K562 (cell line): ENCODE measurements around the gene ATP6V1A. TPM values are rescaled to one million over a fixed set of nuclear protein-coding genes. Genes with fewer than 3 reads are reported as not detected.

Source experiments
- CAMTA2 ChIP-seq: fragments of 250-450 bp; sonication (Bioruptor Pico); conservative IDR thresholded peaks from 2 replicates; pipeline ENCODE4 v1.5.1; 2022
- CBX3 ChIP-seq, 2 experiments: IDR thresholded peaks; 1 replicate in 1 of 2; 2 replicates in 1 of 2; pipeline ENCODE4 v1.6.1; 2012; ENCODE audit warnings: inconsistent platforms in 2 of 2, low read length in 2 of 2, borderline replicate concordance in 1 of 2, control low read depth in 1 of 2
- CHD2 ChIP-seq: IDR thresholded peaks from 2 replicates; pipeline ENCODE4 v1.6.1; 2011; ENCODE audit warnings: low read depth, low read length
- FOXJ2 ChIP-seq: fragments of 200-800 bp; sonication (Bioruptor generic); IDR thresholded peaks from 2 replicates; pipeline ENCODE4 v1.6.1; 2016; ENCODE audit warnings: missing genetic modification characterization, missing compliant biosample characterization
- HNRNPLL ChIP-seq: fragments of 200-400 bp; formaldehyde crosslinking; IDR thresholded peaks from 2 replicates; pipeline ENCODE4 v1.6.1; 2017; ENCODE audit warnings: low read length, low read depth, mild to moderate bottlenecking; ENCODE audit not compliant: poor library complexity, severe bottlenecking
- HNRNPUL1 ChIP-seq: fragments of 200-400 bp; formaldehyde crosslinking; IDR thresholded peaks from 2 replicates; pipeline ENCODE4 v1.6.1; 2017; ENCODE audit warnings: low read length
- IRF1 ChIP-seq: sonication (generic); formaldehyde crosslinking; IDR thresholded peaks from 2 replicates; pipeline ENCODE4 v1.8.0; 2022; ENCODE audit warnings: missing genetic modification reagents, mild to moderate bottlenecking, borderline replicate concordance
- KLF16 ChIP-seq: IDR thresholded peaks from 2 replicates; pipeline ENCODE4 v1.6.1; 2016; ENCODE audit warnings: antibody characterized with exemption
- LEF1 ChIP-seq: fragments of 450-650 bp; IDR thresholded peaks from 2 replicates; pipeline ENCODE4 v1.6.1; 2016; ENCODE audit warnings: mild to moderate bottlenecking
- POLR2A ChIP-seq: fragments of 450-650 bp; conservative IDR thresholded peaks from 2 replicates; pipeline ENCODE4 v1.6.1; 2016
- PTTG1 ChIP-seq: fragments of 450-650 bp; IDR thresholded peaks from 2 replicates; pipeline ENCODE4 v1.6.1; 2016; ENCODE audit warnings: low read depth, mild to moderate bottlenecking, missing genetic modification characterization, missing compliant biosample characterization
- SFPQ ChIP-seq: fragments of 200-400 bp; formaldehyde crosslinking; IDR thresholded peaks from 2 replicates; pipeline ENCODE4 v1.6.1; 2017; ENCODE audit warnings: mild to moderate bottlenecking, low read depth, low read length, moderate library complexity
- TFAP4 ChIP-seq: sonication (generic); formaldehyde crosslinking; IDR thresholded peaks from 2 replicates; pipeline ENCODE4 v1.8.0; 2022; ENCODE audit warnings: missing genetic modification reagents, mild to moderate bottlenecking, moderate library complexity, borderline replicate concordance
- THRA ChIP-seq: fragments of 450-650 bp; IDR thresholded peaks from 2 replicates; pipeline ENCODE4 v1.6.1; 2017; ENCODE audit warnings: mild to moderate bottlenecking, moderate library complexity
- YY1 ChIP-seq, 3 experiments: IDR thresholded peaks; 2 replicates each; pipeline ENCODE4 v1.6.1; 2011; ENCODE audit warnings: low read length in 2 of 3, mild to moderate bottlenecking in 2 of 3, moderate library complexity in 2 of 3, borderline replicate concordance in 1 of 3, control low read depth in 1 of 3, low read depth in 1 of 3; ENCODE audit not compliant: insufficient read depth in 3 of 3, insufficient replicate concordance in 2 of 3, control insufficient read depth in 1 of 3, insufficient read length in 1 of 3; ENCODE audit errors: extremely low read depth in 1 of 3
- ZBTB33 ChIP-seq: sonication (generic); formaldehyde crosslinking; IDR thresholded peaks from 2 replicates; pipeline ENCODE4 v1.8.1; 2023; ENCODE audit warnings: mild to moderate bottlenecking, missing genetic modification reagents
- ZC3H8 ChIP-seq: fragments of 450-650 bp; IDR thresholded peaks from 2 replicates; pipeline ENCODE4 v1.6.1; 2017
- ZNF217 ChIP-seq: sonication (generic); formaldehyde crosslinking; IDR thresholded peaks from 2 replicates; pipeline ENCODE4 v1.8.0; 2022; ENCODE audit warnings: mild to moderate bottlenecking, missing genetic modification reagents
- ZNF717 ChIP-seq: fragments of 250-450 bp; sonication (Bioruptor Pico); IDR thresholded peaks from 2 replicates; pipeline ENCODE4 v1.5.0; 2021
- polyA plus RNA-seq, 8 experiments: library from polyadenylated mRNA; depleted of rRNA in 4 of 8; stranded (reverse) in 5 of 8; unstranded in 3 of 8; fragments of >200 nt; fragmentation: Nextera tagmentation in 2 of 8; fragmentation: Illumina TruSeq in 1 of 8; extraction: Ambion mirVana in 2 of 8; extraction: Trizol in 1 of 8; gene quantifications; 2 replicates each; pipeline versions ENCODE4 v1.2.1 to v1.2.3, GENCODE V29; 2011 to 2014; ENCODE audit warnings: inconsistent platforms in 1 of 8, missing spikeins in 1 of 8
- total RNA-seq, 7 experiments: library from RNA; depleted of rRNA in 6 of 7; stranded (reverse); fragments of >200 nt in 6 of 7; fragmentation: Illumina TruSeq in 2 of 7; extraction: Trizol in 2 of 7; gene quantifications; 2 replicates each; pipeline versions ENCODE4 v1.2.1 to v1.2.3, GENCODE V29; 2011 to 2021; ENCODE audit warnings: low replicate concordance in 1 of 7

Gene ATP6V1A
- total and polyA plus RNA-seq, 9 of the 15 experiments (the other 6 are each of a cell fraction or from before 2014, with no cell fraction given), result 23.6 to 57.1 (median 39.9) TPM

DNA sequence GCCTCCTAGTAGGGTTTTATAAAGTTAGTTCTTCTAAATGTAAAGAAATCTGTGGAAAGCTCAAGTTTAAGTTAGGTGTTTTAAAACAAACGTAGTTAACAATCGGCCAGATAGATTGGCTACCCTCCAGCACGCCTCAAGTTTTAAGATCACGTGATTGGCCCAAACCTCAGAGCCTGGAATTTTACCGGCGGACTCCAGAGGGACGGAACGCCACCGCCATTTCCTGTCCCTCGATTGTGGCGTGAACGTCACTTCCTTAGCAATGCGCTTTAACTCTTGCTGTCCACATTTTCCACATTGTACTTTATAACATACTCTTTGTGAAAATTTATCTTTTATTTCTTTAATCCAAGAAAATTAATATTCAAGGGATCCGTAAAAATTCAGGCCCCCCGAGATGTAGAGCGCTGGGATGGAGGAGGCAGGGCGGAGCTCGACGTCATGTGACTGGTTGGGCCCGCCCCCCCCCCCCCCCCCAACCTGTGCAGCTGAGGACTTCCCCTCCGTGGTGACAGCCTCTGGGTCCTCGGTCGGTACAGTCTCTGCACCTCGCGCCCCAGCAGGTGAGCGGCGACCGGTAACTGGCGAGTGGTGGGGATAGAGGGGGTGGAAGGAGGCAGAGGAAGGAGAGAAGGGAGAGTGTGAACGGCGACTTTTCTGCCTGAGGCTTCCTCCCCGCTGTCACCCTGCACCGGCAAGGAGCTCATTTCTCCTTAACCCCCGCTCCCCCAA, at the start of gene ATP6V1A (continued):
- TF ChIP-seq LEF1 (0 out of 2 replicates have a peak, but pooled peaks have one; percentile 22), THRA (no peak), IRF1 (CRISPR knock-in tag) (no peak), ZNF217 (no peak), SFPQ (no peak), CBX3 (IDR thresholded peaks at IDR 0.05; ENCODE audit: borderline replicate concordance in 1 of 2, low read length in 2 of 2) (peak in 1 of 2 experiments; percentile 41; a peak in 1 of 3 replicates), HNRNPUL1 (no peak), ZBTB33 (CRISPR knock-in tag) (no peak), CHD2 (no peak), PTTG1 (tag) (no peak), YY1 (IDR thresholded peaks at IDR 0.05; ENCODE audit: borderline replicate concordance in 1 of 3, control insufficient read depth in 1 of 3, extremely low read depth in 1 of 3, insufficient read depth in 3 of 3, insufficient read length in 1 of 3, insufficient replicate concordance in 2 of 3, low read depth in 1 of 3, low read length in 2 of 3) (peak in 2 of 3 experiments; percentile 47 to 70), POLR2A (peak; percentile 65), KLF16 (no peak), FOXJ2 (tag) (no peak), HNRNPLL (no peak), ZNF717 (CRISPR knock-in tag) (no peak), CAMTA2 (CRISPR knock-in tag) (no peak), ZC3H8 (0 out of 2 replicates have a peak, but pooled peaks have one; percentile 52), TFAP4 (CRISPR knock-in tag) (peak; percentile 52; the same call in 1 of the 2 replicates)
